CD4-positive, alpha-beta T cell treated with Interleukin-1 beta for 1 hour (primary cell): ENCODE measurements around the gene PSMB2.
"Not testable (repeated sequence)": the region's sequence is repeated elsewhere in the genome, so short reads cannot be mapped to it uniquely, and the experiment has no call there.

Experiments
- DNase-seq, 2 donors: peaks; one replicate each; pipeline ENCODE4 v3.0.0-alpha.2; 2020 to 2022

PSMB2 gene

GRCh38 chr1:35591211-35591610, 50.1 kb downstream of the PSMB2 start:
- no peak for DNase-seq

DNA sequence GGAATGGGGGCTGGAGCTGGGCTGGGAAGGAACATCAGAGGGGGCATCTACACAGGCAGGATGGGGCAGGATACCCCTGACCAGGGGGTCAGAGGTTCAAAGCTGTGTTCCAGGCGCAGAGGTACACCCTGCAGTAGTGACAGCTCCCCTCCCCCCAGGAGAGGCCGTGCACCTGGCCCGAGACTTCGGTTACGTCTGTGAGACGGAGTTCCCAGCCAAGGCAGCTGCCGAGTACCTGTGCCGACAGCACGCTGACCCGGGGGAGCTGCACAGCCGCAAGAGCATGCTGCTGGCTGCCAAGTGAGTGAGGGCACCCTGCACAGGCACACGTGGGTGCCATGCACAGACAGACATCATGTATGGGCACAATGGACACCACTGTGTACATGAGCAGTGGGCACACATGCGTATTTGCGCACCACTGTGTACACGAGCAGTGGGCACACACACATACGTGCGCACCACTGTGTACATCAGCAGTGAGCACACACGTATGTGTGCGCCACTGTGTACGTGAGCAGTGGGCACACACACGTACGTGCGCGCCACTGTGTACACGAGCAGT, 50.8 kb downstream of the PSMB2 start:
- DNase-seq = no peak

- no peak for DNase-seq
Measured at GRCh38 chr1:35589516-35590427, 51.6 kb downstream of the PSMB2 start.

DNA sequence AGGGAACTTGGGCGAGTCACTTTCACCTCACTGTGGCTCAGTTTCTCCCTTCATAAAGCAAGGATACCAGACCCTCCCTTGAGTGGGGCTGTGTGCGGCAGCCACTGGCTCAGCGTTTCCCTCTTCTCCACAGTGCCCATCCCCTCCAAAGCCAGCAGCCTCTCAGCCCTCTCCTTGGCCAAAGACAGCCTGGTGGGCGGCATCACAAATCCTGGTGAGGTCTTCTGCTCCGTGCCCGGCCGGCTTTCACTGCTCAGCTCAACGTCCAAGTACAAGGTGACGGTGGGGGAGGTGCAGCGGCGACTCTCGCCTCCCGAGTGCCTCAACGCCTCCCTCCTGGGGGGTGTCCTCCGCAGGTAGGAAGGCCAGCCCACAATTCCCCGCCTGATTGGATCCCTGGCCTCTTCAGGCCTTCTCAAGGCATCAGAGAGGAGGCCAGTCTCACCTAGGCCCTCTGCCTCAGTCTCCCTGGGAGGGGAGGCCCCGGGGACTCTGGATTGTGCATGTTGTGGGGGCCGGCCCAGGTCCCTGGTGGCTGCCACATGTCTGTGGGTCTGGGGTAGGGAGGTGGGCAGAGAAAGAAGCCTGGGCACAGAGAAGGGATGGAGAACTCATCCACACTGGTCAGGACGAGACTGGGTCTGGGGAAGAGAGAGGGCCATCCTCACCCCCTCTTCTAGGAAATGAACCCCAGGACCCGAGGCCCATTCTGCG, 53.0 kb downstream of the PSMB2 start:
- DNase-seq = no peak

DNA sequence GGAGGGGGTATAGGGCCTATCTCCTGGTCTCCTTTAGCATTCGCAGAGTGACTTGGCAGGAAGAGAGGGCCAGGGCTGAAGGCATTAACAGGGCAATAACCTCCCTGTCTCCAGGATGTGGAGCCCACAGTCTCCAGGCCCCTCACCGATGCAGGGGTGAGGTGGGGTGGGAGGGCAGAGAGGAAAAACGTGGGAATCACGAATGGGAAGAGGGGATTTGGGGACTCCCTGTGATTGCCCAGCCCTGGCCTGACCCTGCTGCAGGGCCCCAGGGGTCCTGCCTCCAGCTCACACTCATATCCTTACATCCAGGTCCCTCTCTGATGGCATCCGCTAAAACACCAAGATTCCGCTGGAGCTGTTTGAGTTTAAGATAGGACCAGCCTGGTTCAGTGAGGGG, 53.6 kb downstream of the PSMB2 start:
- DNase-seq = no peak

DNA sequence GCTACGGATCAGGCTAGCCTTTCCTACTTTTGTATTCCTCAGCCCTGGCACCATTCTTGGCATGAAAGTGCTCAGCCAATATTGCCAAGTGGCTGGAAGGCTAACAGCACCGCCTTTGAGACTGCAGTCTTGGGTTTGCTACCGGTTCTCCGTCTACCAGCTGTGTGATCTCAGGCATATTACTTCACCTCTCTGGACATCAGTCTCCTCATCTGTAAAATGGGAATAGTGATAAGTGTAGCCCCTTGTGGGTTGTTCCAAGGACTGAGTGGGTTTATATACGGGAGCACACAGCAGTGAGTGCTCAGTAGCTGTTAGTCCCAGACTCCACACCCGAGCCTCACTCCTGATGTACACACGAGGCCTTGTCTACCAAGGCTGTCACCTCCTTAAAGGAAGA, 54.5 kb downstream of the PSMB2 start:
- no peak for DNase-seq

GRCh38 chr1:35585805-35586204, 55.5 kb downstream of the PSMB2 start:
- not testable (repeated sequence) for DNase-seq

DNA sequence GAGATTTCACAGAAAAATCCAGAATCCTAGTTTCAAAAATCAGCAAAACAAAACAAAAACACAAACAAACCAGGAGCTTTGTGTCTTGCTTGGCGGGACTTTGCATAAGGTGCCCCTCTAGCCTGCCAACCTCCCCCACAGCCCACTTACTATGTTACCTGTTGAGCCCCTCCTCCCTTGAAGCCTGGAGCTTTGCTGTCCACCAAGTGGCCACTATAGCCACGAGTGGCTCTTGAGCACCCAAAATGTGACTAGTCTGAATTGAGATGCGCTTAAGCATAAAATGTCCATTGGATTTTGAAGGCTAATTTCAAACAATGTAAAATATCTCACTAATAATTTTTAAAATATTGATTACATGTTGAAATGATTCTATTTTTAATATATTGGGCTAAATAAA, 56.0 kb downstream of the PSMB2 start:
- no peak for DNase-seq

DNA sequence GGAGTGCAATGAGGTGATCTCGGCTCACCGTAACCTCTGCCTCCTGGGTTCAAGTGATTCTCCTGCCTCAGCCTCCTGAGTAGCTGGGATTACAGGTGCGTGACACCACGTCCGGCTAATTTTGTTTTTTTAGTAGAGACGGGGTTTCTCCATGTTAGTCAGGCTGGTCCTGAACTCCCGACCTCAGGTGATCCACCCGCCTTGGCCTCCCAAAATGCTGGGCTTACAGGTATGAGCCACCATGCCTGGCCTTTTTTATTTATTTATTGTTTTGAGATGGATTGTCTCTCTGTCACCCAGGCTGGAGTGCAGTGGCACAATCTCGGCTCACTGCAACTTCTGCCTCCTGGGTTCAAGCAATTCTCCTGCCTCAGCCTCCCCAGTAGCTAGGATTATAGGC, 59.7 kb downstream of the PSMB2 start:
- not testable (repeated sequence) for DNase-seq

GRCh38 chr1:35580949-35581388, 60.4 kb downstream of the PSMB2 start:
- no peak for DNase-seq

DNA sequence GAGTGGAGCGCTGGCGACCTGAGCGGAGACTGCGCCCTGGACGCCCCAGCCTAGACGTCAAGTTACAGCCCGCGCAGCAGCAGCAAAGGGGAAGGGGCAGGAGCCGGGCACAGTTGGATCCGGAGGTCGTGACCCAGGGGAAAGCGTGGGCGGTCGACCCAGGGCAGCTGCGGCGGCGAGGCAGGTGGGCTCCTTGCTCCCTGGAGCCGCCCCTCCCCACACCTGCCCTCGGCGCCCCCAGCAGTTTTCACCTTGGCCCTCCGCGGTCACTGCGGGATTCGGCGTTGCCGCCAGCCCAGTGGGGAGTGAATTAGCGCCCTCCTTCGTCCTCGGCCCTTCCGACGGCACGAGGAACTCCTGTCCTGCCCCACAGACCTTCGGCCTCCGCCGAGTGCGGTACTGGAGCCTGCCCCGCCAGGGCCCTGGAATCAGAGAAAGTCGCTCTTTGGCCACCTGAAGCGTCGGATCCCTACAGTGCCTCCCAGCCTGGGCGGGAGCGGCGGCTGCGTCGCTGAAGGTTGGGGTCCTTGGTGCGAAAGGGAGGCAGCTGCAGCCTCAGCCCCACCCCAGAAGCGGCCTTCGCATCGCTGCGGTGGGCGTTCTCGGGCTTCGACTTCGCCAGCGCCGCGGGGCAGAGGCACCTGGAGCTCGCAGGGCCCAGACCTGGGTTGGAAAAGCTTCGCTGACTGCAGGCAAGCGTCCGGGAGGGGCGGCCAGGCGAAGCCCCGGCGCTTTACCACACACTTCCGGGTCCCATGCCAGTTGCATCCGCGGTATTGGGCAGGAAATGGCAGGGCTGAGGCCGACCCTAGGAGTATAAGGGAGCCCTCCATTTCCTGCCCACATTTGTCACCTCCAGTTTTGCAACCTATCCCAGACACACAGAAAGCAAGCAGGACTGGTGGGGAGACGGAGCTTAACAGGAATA, 64.0 kb downstream of the PSMB2 start:
- peak; percentile 58 to 66 for DNase-seq

DNA sequence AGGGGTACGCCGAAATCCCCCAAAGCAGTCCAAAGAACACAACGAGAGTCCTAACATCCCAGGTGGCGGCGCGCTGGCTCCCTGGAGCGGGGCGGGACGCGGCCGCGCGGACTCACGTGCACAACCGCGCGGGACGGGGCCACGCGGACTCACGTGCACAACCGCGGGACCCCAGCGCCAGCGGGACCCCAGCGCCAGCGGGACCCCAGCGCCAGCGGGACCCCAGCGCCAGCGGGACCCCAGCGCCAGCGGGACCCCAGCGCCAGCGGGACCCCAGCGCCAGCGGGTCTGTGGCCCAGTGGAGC, 64.6 kb downstream of the PSMB2 start:
- DNase-seq = not testable (repeated sequence)

DNA sequence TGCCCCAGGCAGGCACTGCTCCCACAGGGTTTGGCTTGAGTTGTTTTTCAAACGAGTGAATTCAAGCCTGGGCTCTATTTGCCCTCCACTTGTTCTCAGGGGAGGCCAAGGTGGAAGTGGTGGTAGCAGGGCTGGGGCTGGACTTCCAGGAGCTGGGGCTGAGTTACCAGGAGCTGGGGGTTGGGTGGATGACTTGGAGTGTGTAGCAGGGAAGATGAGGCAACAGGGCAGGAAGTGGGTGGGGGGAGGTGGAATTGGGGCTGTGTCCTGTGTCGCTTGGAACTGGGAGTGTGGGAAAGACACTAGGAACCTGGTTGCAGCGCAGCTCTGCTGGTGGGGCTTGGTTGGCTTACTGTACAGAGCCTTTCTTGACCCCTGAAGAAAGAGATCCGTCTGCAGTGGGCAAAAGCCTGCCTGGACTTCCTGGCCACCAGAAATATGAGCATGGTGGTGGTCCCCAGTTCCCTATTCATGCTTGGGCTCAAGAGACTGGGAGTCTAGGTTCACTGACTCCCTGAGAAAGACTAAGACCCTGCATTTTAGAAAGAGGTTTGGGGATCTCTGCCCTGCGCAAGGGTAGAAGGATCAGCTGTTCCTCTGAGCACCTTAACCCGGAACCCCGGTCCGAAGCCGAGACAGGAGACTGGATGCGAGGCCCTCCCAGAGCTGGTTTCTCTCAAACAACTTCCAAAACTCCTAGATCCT, 65.1 kb downstream of the PSMB2 start:
- no peak for DNase-seq

- DNase-seq = no peak
Measured at GRCh38 chr1:35575416-35575958, 65.8 kb downstream of the PSMB2 start.

DNA sequence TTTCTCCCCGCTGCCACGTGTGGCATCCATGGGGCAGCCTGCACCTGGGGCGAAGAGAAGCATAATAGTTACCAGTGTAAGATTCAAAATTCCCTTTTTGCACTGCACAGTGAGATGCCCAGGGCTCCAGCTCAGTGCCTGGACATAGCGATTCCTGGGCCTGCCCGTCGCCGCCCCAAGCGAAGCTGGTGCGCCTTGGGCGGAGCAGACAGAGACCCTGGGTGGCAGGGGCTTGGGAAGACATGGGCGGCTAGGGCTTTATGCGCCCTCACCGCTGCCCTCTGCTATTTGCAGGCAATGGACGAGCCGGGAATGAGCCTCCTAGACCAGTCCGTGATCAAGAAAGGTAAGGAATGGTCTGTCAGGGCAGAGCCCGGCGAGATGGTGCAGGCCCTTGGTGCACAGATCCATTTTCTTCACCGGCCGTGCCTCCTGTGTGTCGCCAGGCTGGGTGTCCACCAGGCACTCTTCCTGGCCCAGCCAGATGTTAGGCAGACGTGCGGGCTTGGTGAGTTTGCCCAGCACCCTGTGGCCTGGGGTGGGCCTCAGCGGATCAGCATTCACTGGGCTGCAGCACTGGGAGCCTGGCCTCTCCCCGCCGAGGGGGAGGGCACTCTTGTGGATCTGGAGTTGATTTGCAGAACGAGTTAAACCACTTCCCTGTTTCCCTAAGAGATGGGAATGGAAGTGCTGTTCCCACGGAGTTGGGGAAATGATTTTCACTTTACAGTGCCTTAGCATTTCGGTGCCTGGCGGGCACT, 66.5 kb downstream of the PSMB2 start:
- DNase-seq = no peak

DNA sequence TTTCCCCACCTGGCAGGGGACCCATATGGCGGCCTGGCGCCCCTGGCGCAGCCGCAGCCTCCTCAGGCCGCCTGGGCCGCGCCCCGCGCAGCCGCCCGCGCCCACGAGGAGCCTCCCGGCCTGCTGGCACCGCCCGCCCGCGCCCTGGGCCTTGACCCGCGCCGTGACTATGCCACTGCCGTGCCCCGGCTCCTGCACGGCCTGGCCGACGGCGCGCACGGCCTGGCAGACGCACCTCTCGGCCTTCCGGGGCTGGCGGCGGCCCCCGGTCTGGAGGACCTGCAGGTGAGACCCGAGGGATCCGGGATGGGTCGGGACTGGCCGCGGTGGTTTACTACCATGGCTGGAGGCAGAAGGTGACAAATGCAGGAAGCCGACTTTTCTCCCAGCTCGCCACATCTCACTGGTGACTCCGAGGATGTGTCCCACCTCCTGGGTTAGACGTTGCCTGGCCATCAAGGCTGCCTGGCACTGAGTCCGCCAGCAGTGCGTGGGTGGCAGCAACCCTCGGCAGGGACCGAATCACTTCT, 67.1 kb downstream of the PSMB2 start:
- no peak for DNase-seq

DNA sequence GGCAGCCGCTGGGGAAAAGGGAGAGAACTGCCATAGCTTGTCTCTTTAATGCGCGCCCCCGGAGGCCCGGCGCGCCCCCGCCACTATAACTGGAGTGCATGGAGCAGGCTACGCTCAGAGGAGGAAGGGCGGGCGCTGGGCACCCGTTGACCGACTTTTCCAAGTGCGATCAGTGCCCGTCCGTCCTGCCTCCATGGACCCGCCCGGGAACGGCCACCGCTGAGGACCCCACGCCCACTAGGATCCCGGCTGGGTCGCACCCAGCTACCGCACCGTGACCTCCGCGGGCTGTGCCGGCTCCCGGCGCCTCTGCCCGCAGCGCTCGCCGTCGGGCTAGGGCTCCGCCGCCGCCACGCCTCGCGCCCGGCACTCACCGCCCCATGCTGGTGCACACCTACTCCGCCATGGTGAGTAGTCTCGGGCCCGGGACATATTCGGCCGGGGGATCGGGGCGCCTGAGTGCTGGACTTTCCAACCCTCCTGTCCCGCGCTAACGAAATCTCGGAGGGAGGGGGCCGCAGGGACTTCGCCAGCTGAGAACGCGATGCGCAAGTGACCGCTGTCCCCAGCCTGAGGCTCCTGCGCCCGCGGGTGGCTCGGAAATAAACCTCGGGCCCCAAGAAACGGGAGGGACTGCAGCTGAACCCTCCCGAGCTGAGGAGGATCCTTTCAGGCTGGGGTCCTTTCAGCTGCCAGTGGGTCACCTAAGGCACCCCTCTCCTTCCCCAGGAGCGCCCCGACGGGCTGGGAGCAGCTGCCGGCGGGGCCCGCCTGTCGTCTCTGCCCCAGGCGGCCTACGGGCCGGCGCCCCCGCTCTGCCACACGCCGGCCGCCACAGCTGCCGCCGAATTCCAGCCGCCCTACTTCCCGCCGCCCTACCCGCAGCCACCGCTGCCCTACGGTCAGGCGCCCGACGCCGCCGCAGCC, 67.9 kb downstream of the PSMB2 start, which contains the start of gene TFAP2E:
Gene TFAP2E (plus strand): TSS at position 117 of the 927 bp plus-strand sequence. CDS start 264 bp downstream, at position 381.
- DNase-seq = no peak

DNA sequence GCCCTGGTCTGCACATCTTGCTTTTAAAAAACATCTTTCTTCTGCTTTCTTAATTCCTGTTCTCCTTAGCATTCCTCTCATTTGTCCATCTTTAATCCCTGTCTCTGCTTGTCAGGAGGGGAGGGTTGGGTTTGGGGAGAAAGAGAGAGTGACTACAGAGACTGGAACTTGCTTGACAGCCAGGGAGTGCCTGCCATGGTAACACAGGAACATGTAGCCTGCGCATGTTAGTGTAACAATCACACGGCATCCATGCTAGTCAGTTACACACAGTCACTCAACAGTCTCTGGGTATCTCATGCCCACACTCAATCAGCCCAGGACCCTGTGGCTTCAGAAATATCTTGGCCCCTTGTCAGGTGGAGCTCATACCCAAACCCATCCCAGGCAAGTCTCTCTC, 69.0 kb downstream of the PSMB2 start:
- no peak for DNase-seq

DNA sequence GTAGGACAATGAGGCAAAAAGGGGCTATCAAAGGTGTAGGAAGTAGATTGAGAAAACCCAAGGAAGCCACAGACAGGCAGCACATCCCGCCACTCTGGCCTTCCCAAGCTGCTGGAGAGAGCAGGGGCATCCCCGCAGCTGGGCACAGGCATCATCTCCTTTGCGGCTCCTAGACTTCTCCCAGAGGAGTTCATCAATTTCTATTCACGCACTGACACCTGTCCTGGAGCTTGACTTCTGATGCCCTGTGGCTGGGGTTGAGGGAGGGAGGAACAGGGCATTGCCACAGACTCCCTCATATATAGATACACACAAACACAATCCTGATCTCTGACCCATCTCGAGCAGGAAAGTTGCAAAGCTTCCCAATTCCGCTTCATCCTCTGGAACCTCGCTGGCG, 70.1 kb downstream of the PSMB2 start:
- no peak for DNase-seq
